SJCRH30 (cell line): ENCODE results near the gene INTS3. TPM values are rescaled to one million over a fixed set of nuclear protein-coding genes. Genes with fewer than 3 reads are reported as not detected.

ENCODE experiments used
- DNase-seq, 2 experiments: peaks; one replicate each; pipeline ENCODE4 v3.0.0-alpha.2; 2015 to 2020
- H3K27ac ChIP-seq: fragments of 250-450 bp; sonication (Bioruptor Pico); 2 replicates; pipeline ENCODE4 v1.5.1; 2020; ENCODE audit warnings: mild to moderate bottlenecking, moderate library complexity
- H3K27me3 ChIP-seq: fragments of 250-450 bp; sonication (Bioruptor Pico); 2 replicates; pipeline ENCODE4 v1.5.1; 2020; ENCODE audit warnings: mild to moderate bottlenecking, moderate library complexity
- H3K36me3 ChIP-seq: fragments of 250-450 bp; sonication (Bioruptor Pico); 2 replicates; pipeline ENCODE4 v1.5.1; 2020; ENCODE audit warnings: mild to moderate bottlenecking, moderate library complexity
- H3K4me1 ChIP-seq: fragments of 250-450 bp; sonication (Bioruptor Pico); 2 replicates; pipeline ENCODE4 v1.5.1; 2020; ENCODE audit warnings: mild to moderate bottlenecking, moderate library complexity
- H3K4me3 ChIP-seq: fragments of 250-450 bp; sonication (Bioruptor Pico); 2 replicates; pipeline ENCODE4 v1.5.1; 2020; ENCODE audit warnings: mild to moderate bottlenecking, moderate library complexity
- H3K9me3 ChIP-seq: fragments of 250-450 bp; sonication (Bioruptor Pico); replicated peaks from 2 replicates; pipeline ENCODE4 v1.5.1; 2020; ENCODE audit warnings: mild to moderate bottlenecking, moderate library complexity
- total RNA-seq: library from RNA; depleted of rRNA; stranded (reverse); fragments of >200 nt; shearing (Covaris generic); gene quantifications from 2 replicates; pipeline ENCODE4 v1.2.3, GENCODE V29; 2014; rRNA removed

The INTS3 gene, protein sequence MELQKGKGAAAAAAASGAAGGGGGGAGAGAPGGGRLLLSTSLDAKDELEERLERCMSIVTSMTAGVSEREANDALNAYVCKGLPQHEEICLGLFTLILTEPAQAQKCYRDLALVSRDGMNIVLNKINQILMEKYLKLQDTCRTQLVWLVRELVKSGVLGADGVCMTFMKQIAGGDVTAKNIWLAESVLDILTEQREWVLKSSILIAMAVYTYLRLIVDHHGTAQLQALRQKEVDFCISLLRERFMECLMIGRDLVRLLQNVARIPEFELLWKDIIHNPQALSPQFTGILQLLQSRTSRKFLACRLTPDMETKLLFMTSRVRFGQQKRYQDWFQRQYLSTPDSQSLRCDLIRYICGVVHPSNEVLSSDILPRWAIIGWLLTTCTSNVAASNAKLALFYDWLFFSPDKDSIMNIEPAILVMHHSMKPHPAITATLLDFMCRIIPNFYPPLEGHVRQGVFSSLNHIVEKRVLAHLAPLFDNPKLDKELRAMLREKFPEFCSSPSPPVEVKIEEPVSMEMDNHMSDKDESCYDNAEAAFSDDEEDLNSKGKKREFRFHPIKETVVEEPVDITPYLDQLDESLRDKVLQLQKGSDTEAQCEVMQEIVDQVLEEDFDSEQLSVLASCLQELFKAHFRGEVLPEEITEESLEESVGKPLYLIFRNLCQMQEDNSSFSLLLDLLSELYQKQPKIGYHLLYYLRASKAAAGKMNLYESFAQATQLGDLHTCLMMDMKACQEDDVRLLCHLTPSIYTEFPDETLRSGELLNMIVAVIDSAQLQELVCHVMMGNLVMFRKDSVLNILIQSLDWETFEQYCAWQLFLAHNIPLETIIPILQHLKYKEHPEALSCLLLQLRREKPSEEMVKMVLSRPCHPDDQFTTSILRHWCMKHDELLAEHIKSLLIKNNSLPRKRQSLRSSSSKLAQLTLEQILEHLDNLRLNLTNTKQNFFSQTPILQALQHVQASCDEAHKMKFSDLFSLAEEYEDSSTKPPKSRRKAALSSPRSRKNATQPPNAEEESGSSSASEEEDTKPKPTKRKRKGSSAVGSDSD
- total RNA-seq, result 25.9 and 28.5 TPM in 2 replicates

- H3K4me1 ChIP-seq, result no peaks in the 10 kb centered on the region
- peak within 1 kb of the TSS; percentile 93 for H3K4me3 ChIP-seq
- H3K9me3 ChIP-seq, result no peaks in the 10 kb centered on the region
- H3K27ac ChIP-seq, result peak within 1 kb of the TSS; percentile 90
- H3K36me3 ChIP-seq, result no peaks in the 10 kb centered on the region
- peak; percentile 99 for DNase-seq
- H3K27me3 ChIP-seq, result no peaks in the 10 kb centered on the region
Measured at GRCh38 chr1:153727463-153728304, at the start of gene INTS3. Gene INTS3 (plus strand): TSS chr1:153728050. CDS start chr1:153728635, 585 bp downstream.

GRCh38 chr1:153678519-153679336, 49.1 kb upstream of the INTS3 start, which contains the start of gene NPR1:
Gene NPR1 (plus strand): TSS chr1:153678688. CDS start chr1:153679109, 421 bp downstream.
- DNase-seq, result peak in 1 of 2 experiments; percentile 19
- Histone ChIP-seq H3K27me3 (peaks cover 31% of the 10 kb centered on the region), H3K4me3 (peak within 1 kb of the TSS; percentile 39)

DNA sequence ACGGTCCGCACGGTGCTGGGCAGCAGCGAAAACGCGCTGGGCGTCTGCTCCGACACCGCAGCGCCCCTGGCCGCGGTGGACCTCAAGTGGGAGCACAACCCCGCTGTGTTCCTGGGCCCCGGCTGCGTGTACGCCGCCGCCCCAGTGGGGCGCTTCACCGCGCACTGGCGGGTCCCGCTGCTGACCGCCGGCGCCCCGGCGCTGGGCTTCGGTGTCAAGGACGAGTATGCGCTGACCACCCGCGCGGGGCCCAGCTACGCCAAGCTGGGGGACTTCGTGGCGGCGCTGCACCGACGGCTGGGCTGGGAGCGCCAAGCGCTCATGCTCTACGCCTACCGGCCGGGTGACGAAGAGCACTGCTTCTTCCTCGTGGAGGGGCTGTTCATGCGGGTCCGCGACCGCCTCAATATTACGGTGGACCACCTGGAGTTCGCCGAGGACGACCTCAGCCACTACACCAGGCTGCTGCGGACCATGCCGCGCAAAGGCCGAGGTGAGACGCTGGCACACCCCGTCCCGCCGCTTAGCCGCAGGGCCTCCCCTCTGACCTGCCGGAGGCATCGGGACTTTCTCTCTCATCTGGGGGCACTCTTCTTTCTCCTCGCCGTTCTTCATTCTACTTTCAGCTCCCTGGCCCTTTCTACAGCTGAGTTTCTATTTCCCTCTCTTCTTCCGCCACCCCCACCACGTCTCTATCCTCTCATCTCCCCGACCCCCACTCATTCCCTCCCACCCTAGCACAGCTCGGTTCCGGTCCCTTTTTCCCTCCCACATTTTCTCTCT, 48.3 kb upstream of the INTS3 start:
- DNase-seq, result no peak

More at GRCh38 chr1:153678519-153679336, 49.1 kb upstream of the INTS3 start, which contains the start of gene NPR1:
- H3K27ac ChIP-seq, result no peak within 1 kb of the TSS
- H3K9me3 ChIP-seq, result no peaks in the 10 kb centered on the region
- no peaks in the 10 kb centered on the region for H3K4me1 ChIP-seq
- H3K36me3 ChIP-seq, result no peaks in the 10 kb centered on the region

DNA sequence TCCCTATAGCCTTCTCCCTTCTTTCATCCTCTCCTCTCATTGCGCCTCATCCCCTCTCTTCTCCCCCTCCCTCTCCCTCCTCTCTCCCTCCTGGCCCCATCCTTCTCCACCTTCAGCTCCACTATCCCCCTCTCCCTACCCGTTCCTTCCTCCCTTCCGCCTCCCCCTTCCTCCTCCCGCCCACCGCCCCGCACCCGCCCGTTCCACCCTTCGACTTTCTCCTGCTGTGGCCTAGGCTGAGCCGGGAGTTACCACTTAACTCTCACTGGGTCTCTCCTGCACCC, 47.8 kb upstream of the INTS3 start:
- Histone ChIP-seq H3K9me3 (no peaks in the 10 kb centered on the region), H3K27ac (no peak overlapping the region), H3K36me3 (no peaks in the 10 kb centered on the region), H3K27me3 (peaks cover 31% of the 10 kb centered on the region), H3K4me1 (no peaks in the 10 kb centered on the region), H3K4me3 (no peak overlapping the region)
- no peak for DNase-seq

More for the DNA sequence above, 48.3 kb upstream of the INTS3 start:
- Histone ChIP-seq H3K27me3 (peaks cover 31% of the 10 kb centered on the region), H3K27ac (no peak overlapping the region), H3K36me3 (no peaks in the 10 kb centered on the region), H3K4me1 (no peaks in the 10 kb centered on the region), H3K9me3 (no peaks in the 10 kb centered on the region), H3K4me3 (no peak overlapping the region)

DNA sequence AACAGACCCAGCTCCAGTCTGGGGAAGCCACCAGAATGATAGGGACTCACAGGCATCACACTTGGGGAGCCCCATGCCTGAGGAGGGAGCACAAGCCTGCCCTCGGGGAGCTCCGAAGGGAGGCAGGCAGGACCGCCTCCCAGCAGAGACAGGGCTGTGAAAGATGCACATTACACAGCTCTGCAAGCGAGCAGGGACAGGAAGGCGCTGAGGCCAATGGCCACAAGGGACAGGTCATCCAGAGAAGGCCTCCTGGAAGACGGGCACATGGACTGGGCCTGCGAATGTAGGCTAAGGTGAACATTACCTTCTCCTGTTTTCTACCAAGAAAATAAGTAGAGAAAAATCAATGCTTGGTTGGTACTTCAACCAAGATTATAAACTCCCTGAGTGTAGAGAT, 45.1 kb upstream of the INTS3 start:
- H3K9me3 ChIP-seq, result no peaks in the 10 kb centered on the region
- H3K36me3 ChIP-seq, result no peaks in the 10 kb centered on the region
- no peak overlapping the region for H3K4me3 ChIP-seq
- H3K4me1 ChIP-seq, result no peaks in the 10 kb centered on the region
- peaks cover 30% of the 10 kb centered on the region for H3K27me3 ChIP-seq
- no peak overlapping the region for H3K27ac ChIP-seq
- DNase-seq, result no peak

- DNase-seq, result no peak
- Histone ChIP-seq H3K27me3 (peaks cover 19% of the 10 kb centered on the region), H3K4me3 (no peak overlapping the region), H3K4me1 (no peaks in the 10 kb centered on the region), H3K36me3 (no peaks in the 10 kb centered on the region), H3K27ac (no peak overlapping the region), H3K9me3 (no peaks in the 10 kb centered on the region)
Measured at GRCh38 chr1:153683854-153684253, 44.0 kb upstream of the INTS3 start.

- Histone ChIP-seq H3K9me3 (no peaks in the 10 kb centered on the region), H3K27me3 (peaks cover 15% of the 10 kb centered on the region; the same call in 1 of the 2 replicates)
Measured at GRCh38 chr1:153684892-153685291, 43.0 kb upstream of the INTS3 start.

DNA sequence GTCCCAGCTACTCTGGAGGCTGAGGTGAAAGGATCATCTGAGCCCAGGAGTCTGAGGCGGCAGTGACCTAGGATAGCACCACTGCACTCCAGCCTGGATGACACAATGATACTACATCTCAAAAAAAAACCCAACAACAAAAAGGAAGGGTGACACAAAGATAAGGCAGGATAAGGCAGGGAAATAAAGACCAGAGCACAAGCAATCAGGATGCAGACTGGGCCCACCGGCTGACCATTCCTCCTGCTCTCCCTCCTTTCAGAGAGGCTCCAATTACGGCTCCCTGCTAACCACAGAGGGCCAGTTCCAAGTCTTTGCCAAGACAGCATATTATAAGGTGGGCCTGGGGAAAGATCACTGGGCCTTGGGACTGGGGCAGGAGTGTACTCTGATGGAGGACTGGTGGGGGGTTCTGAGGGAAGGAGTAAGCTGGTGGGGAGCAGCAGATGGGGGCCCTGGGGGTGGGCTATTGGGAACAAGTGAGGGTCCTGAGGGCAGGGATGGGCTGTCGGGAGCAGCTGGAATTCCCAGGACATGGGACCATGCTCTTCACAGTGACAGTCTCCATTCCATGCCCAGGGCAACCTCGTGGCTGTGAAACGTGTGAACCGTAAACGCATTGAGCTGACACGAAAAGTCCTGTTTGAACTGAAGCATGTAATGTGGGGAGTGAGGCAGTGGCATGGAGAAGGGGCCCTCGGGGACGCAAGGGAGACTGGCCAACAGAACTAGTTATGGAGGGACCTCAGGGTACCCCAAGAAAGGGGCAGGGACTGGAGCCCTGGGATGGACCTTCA, 42.1 kb upstream of the INTS3 start:
- no peak overlapping the region for H3K27ac ChIP-seq
- peaks cover 11% of the 10 kb centered on the region; the same call in 1 of the 2 replicates for H3K27me3 ChIP-seq
- no peak for DNase-seq

More at GRCh38 chr1:153684892-153685291, 43.0 kb upstream of the INTS3 start:
- H3K27ac ChIP-seq, result no peak overlapping the region
- no peaks in the 10 kb centered on the region for H3K4me1 ChIP-seq
- DNase-seq, result no peak
- H3K4me3 ChIP-seq, result no peak overlapping the region
- H3K36me3 ChIP-seq, result no peaks in the 10 kb centered on the region

GRCh38 chr1:153687346-153688125, 40.3 kb upstream of the INTS3 start:
- no peaks in the 10 kb centered on the region for H3K4me1 ChIP-seq
- no peaks in the 10 kb centered on the region for H3K36me3 ChIP-seq
- H3K9me3 ChIP-seq, result no peaks in the 10 kb centered on the region
- H3K27me3 ChIP-seq, result 0 out of 2 replicates have a peak, but pooled peaks cover 4% of the 10 kb centered on the region
- DNase-seq, result no peak
- no peak overlapping the region for H3K4me3 ChIP-seq
- H3K27ac ChIP-seq, result no peak overlapping the region

More for the DNA sequence above, 42.1 kb upstream of the INTS3 start:
- no peaks in the 10 kb centered on the region for H3K9me3 ChIP-seq
- H3K4me1 ChIP-seq, result no peaks in the 10 kb centered on the region
- H3K36me3 ChIP-seq, result no peaks in the 10 kb centered on the region
- no peak overlapping the region for H3K4me3 ChIP-seq

DNA sequence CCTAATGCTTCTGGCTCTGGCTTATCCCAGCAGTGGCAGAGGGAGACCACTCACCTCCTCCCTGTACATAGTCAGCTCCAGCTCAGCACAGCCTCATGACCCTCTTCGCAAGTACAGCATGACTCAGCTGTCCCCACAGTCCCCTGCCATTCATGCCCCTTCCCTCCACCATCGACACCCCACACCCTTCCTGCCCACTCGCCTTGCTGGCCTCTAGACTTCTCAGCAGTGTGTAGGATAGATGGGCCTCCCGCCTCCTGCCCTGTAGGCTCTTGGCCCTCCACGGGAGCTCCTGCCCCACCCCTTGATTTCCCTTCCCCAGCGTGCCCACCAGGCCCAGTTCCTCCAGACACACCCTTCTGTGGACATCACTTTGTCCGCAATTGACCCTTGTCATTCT, 39.6 kb upstream of the INTS3 start:
- Histone ChIP-seq H3K4me3 (no peak overlapping the region), H3K9me3 (no peaks in the 10 kb centered on the region), H3K36me3 (no peaks in the 10 kb centered on the region), H3K4me1 (no peaks in the 10 kb centered on the region), H3K27ac (no peak overlapping the region), H3K27me3 (0 out of 2 replicates have a peak, but pooled peaks cover 4% of the 10 kb centered on the region)
- DNase-seq, result no peak

DNA sequence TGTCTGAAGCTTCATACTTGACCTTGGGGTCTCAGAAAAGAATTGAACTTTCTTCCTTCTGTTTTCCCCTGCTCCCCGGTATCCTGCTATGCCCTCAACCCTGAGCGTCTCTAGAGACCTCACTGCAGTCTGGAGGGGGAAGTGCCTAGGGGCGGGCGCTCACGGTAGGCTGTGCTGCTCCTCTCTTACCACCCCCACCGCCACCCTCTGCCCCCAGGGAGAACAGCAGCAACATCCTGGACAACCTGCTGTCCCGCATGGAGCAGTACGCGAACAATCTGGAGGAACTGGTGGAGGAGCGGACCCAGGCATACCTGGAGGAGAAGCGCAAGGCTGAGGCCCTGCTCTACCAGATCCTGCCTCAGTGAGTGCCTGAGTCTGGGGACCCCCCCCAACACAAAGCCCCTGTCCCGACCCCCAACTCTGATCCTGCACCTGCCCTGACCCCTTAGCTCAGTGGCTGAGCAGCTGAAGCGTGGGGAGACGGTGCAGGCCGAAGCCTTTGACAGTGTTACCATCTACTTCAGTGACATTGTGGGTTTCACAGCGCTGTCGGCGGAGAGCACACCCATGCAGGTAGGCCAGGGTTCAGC, 39.0 kb upstream of the INTS3 start:
- Histone ChIP-seq H3K4me3 (no peak overlapping the region), H3K27me3 (0 out of 2 replicates have a peak, but pooled peaks cover 4% of the 10 kb centered on the region)
- no peak for DNase-seq

More for the DNA sequence above, 39.0 kb upstream of the INTS3 start:
- no peak overlapping the region for H3K27ac ChIP-seq
- H3K9me3 ChIP-seq, result no peaks in the 10 kb centered on the region
- no peaks in the 10 kb centered on the region for H3K36me3 ChIP-seq
- H3K4me1 ChIP-seq, result no peaks in the 10 kb centered on the region
